HEK293 (cell line): ENCODE data around the gene PDK2.

ENCODE experiments used
- GLI2 ChIP-seq: fragments of 450-650 bp; formaldehyde crosslinking; IDR thresholded peaks from 2 replicates; pipeline ENCODE4; 2017; ENCODE audit warnings: missing biosample characterization, missing genetic modification characterization, low read depth, borderline replicate concordance
- GLIS2 ChIP-seq: fragments of 450-650 bp; formaldehyde crosslinking; IDR thresholded peaks from 2 replicates; pipeline ENCODE4 v1.5.1; 2016; ENCODE audit warnings: missing biosample characterization, missing genetic modification characterization
- KLF17 ChIP-seq: fragments of 450-650 bp; formaldehyde crosslinking; IDR thresholded peaks from 2 replicates; pipeline ENCODE4 v1.5.1; 2016; ENCODE audit warnings: missing biosample characterization, missing genetic modification characterization
- MEIS1 ChIP-seq: sonication (generic); formaldehyde crosslinking; IDR thresholded peaks from 2 replicates; pipeline ENCODE4 v1.8.1; 2022; ENCODE audit warnings: missing genetic modification reagents, mild to moderate bottlenecking, borderline replicate concordance
- PRDM2 ChIP-seq: fragments of 450-650 bp; formaldehyde crosslinking; IDR thresholded peaks from 2 replicates; pipeline ENCODE4 v1.5.1; 2016; ENCODE audit warnings: missing biosample characterization, missing genetic modification characterization, borderline replicate concordance
- PRDM6 ChIP-seq: fragments of 450-650 bp; formaldehyde crosslinking; IDR thresholded peaks from 2 replicates; pipeline ENCODE4 v1.5.1; 2017; ENCODE audit warnings: missing biosample characterization, missing genetic modification characterization
- REPIN1 ChIP-seq: fragments of 450-650 bp; formaldehyde crosslinking; IDR thresholded peaks from 2 replicates; pipeline ENCODE4 v1.5.1; 2017; ENCODE audit warnings: missing biosample characterization, missing genetic modification characterization, low read depth
- TCF7L2 ChIP-seq: IDR thresholded peaks from 2 replicates; pipeline ENCODE4 v1.6.1; 2011; ENCODE audit warnings: low read depth, mild to moderate bottlenecking, inconsistent platforms, low read length, moderate library complexity, borderline replicate concordance
- YY2 ChIP-seq: fragments of 450-650 bp; formaldehyde crosslinking; IDR thresholded peaks from 2 replicates; pipeline ENCODE4 v1.5.1; 2016; ENCODE audit warnings: missing biosample characterization, missing genetic modification characterization
- ZBTB6 ChIP-seq: fragments of 450-650 bp; formaldehyde crosslinking; IDR thresholded peaks from 2 replicates; pipeline ENCODE4 v1.5.1; 2017; ENCODE audit warnings: missing biosample characterization, missing genetic modification characterization
- ZNF121 ChIP-seq: fragments of 450-650 bp; formaldehyde crosslinking; IDR thresholded peaks from 2 replicates; pipeline ENCODE4 v1.5.1; 2016; ENCODE audit warnings: missing biosample characterization, missing genetic modification characterization
- ZNF148 ChIP-seq: fragments of 450-650 bp; formaldehyde crosslinking; IDR thresholded peaks from 2 replicates; pipeline ENCODE4 v1.5.0; 2017; ENCODE audit warnings: missing biosample characterization, missing genetic modification characterization, borderline replicate concordance
- ZNF169 ChIP-seq: fragments of 450-650 bp; formaldehyde crosslinking; IDR thresholded peaks from 2 replicates; pipeline ENCODE4 v1.5.1; 2016; ENCODE audit warnings: missing biosample characterization, missing genetic modification characterization
- ZNF174 ChIP-seq: fragments of 450-650 bp; formaldehyde crosslinking; IDR thresholded peaks from 2 replicates; pipeline ENCODE4 v1.5.0; 2017; ENCODE audit warnings: missing biosample characterization, mild to moderate bottlenecking, missing genetic modification characterization
- ZNF24 ChIP-seq: fragments of 450-650 bp; formaldehyde crosslinking; IDR thresholded peaks from 2 replicates; pipeline ENCODE4 v1.5.1; 2016; ENCODE audit warnings: missing biosample characterization, missing genetic modification characterization
- ZNF311 ChIP-seq: fragments of 450-650 bp; formaldehyde crosslinking; IDR thresholded peaks from 2 replicates; pipeline ENCODE4 v1.5.1; 2017; ENCODE audit warnings: missing biosample characterization, missing genetic modification characterization, borderline replicate concordance
- ZNF341 ChIP-seq: fragments of 450-650 bp; formaldehyde crosslinking; IDR thresholded peaks from 2 replicates; pipeline ENCODE4; 2016; ENCODE audit warnings: low read depth, missing biosample characterization, missing genetic modification characterization
- ZNF426 ChIP-seq: fragments of 450-650 bp; formaldehyde crosslinking; IDR thresholded peaks from 2 replicates; pipeline ENCODE4 v1.5.1; 2017; ENCODE audit warnings: missing biosample characterization, missing genetic modification characterization, mild to moderate bottlenecking, inconsistent platforms, moderate library complexity
- ZNF501 ChIP-seq: fragments of 450-650 bp; formaldehyde crosslinking; IDR thresholded peaks from 2 replicates; pipeline ENCODE4 v1.5.1; 2016; ENCODE audit warnings: missing biosample characterization, missing genetic modification characterization
- ZNF510 ChIP-seq: fragments of 450-650 bp; formaldehyde crosslinking; IDR thresholded peaks from 2 replicates; pipeline ENCODE4 v1.5.1; 2018; ENCODE audit warnings: mild to moderate bottlenecking, missing genetic modification characterization, missing biosample characterization; ENCODE audit not compliant: insufficient replicate concordance
- ZNF704 ChIP-seq: fragments of 450-650 bp; formaldehyde crosslinking; IDR thresholded peaks from 2 replicates; pipeline ENCODE4 v1.5.1; 2016; ENCODE audit warnings: missing biosample characterization, missing genetic modification characterization
- ZNF792 ChIP-seq: fragments of 450-650 bp; formaldehyde crosslinking; IDR thresholded peaks from 2 replicates; pipeline ENCODE4 v1.5.1; 2016; ENCODE audit warnings: missing biosample characterization, missing genetic modification characterization
- ZNF837 ChIP-seq: fragments of 450-650 bp; formaldehyde crosslinking; IDR thresholded peaks from 2 replicates; pipeline ENCODE4 v1.5.1; 2016; ENCODE audit warnings: missing biosample characterization, missing genetic modification characterization
- ZSCAN30 ChIP-seq: fragments of 450-650 bp; IDR thresholded peaks from 2 replicates; pipeline ENCODE4 v1.5.1; 2018; ENCODE audit warnings: missing biosample characterization, mild to moderate bottlenecking, missing genetic modification characterization, moderate library complexity

The PDK2 gene

GRCh38 chr17:50161023-50161910, 66.1 kb downstream of the PDK2 start (continued):
- TF ChIP-seq REPIN1 (tag by site-specific recombination) (0 out of 2 replicates have a peak, but pooled peaks have one; percentile 16), PRDM2 (no peak), ZSCAN30 (no peak), ZNF174 (tag by site-specific recombination) (no peak), ZNF510 (tag by site-specific recombination) (no peak), ZNF837 (tag by site-specific recombination) (no peak), TCF7L2 (no peak), GLI2 (tag by site-specific recombination) (no peak), PRDM6 (no peak), GLIS2 (tag by site-specific recombination) (peak; percentile 98), KLF17 (tag by site-specific recombination) (0 out of 2 replicates have a peak, but pooled peaks have one; percentile 44), ZNF24 (tag by site-specific recombination) (no peak), ZNF169 (tag by site-specific recombination) (no peak), ZNF704 (tag by site-specific recombination) (no peak), ZNF341 (tag by site-specific recombination) (peak; percentile 78), ZNF121 (tag by site-specific recombination) (peak; percentile 92), ZNF148 (no peak), ZNF311 (tag by site-specific recombination) (no peak), YY2 (tag by site-specific recombination) (no peak), ZNF501 (peak; percentile 81), ZNF426 (tag by site-specific recombination) (no peak), ZBTB6 (tag by site-specific recombination) (peak; percentile 66), MEIS1 (CRISPR knock-in tag) (no peak), ZNF792 (tag by site-specific recombination) (no peak)
